DOHH2 (cell line): ENCODE data around the gene CDKN1C.

Source experiments
- H3F3A ChIP-seq: fragments of 200-600 bp; sonication (generic), shearing (Covaris generic); 2 replicates; pipeline ENCODE4 v1.6.0; 2016; ENCODE audit warnings: antibody characterized with exemption, mild to moderate bottlenecking; ENCODE audit not compliant: control insufficient read depth, insufficient read depth
- H3K27ac ChIP-seq: fragments of 200-600 bp; sonication (generic); 2 replicates; pipeline ENCODE4 v1.5.1; 2014; ENCODE audit warnings: low read depth, mild to moderate bottlenecking, low read length, moderate library complexity
- H3K27me3 ChIP-seq: fragments of 200-600 bp; sonication (generic); 2 replicates; pipeline ENCODE4 v1.6.1; 2014; ENCODE audit warnings: mild to moderate bottlenecking, low read length, mixed read lengths; ENCODE audit not compliant: control insufficient read depth
- H3K36me3 ChIP-seq: fragments of 200-600 bp; sonication (generic); 2 replicates; pipeline ENCODE4 v1.6.1; 2014; ENCODE audit warnings: mild to moderate bottlenecking, low read length, moderate library complexity, mixed read lengths; ENCODE audit not compliant: control insufficient read depth
- H3K4me1 ChIP-seq: fragments of 200-600 bp; sonication (generic); 2 replicates; pipeline ENCODE4 v1.6.1; 2014; ENCODE audit warnings: mild to moderate bottlenecking, low read length, mixed read lengths; ENCODE audit not compliant: control insufficient read depth
- H3K4me2 ChIP-seq: fragments of 200-600 bp; sonication (generic); 2 replicates; pipeline ENCODE4 v1.6.0; 2014; ENCODE audit warnings: mild to moderate bottlenecking, low read length, moderate library complexity
- H3K4me3 ChIP-seq: fragments of 200-600 bp; sonication (generic); 2 replicates; pipeline ENCODE4 v1.5.1; 2014; ENCODE audit warnings: mild to moderate bottlenecking, low read length, mixed read lengths
- H3K79me2 ChIP-seq: fragments of 200-600 bp; sonication (generic); 2 replicates; pipeline ENCODE4 v1.6.1; 2014; ENCODE audit warnings: mild to moderate bottlenecking, low read length, mixed read lengths; ENCODE audit not compliant: control insufficient read depth
- H3K9me2 ChIP-seq: fragments of 200-600 bp; sonication (generic); replicated peaks from 2 replicates; pipeline ENCODE4 v1.6.1; 2014; ENCODE audit warnings: mild to moderate bottlenecking, low read length, mixed read lengths; ENCODE audit not compliant: control insufficient read depth
- H3K9me3 ChIP-seq: fragments of 200-600 bp; sonication (generic); 2 replicates; pipeline ENCODE4 v1.6.1; 2014; ENCODE audit warnings: antibody characterized with exemption, low read length, mixed read lengths; ENCODE audit not compliant: control insufficient read depth, insufficient read depth
- H4K20me1 ChIP-seq: fragments of 200-600 bp; sonication (generic); 2 replicates; pipeline ENCODE4 v1.6.0; 2014; ENCODE audit warnings: low read depth, mild to moderate bottlenecking, antibody characterized with exemption, low read length, moderate library complexity; ENCODE audit not compliant: control insufficient read depth, insufficient read depth
- CTCF ChIP-seq: fragments of 200-600 bp; sonication (generic); IDR thresholded peaks from one replicate; pipeline ENCODE4 v1.5.1; 2014; ENCODE audit warnings: antibody characterized with exemption, mild to moderate bottlenecking, low read depth, low read length; ENCODE audit not compliant: poor library complexity, severe bottlenecking
- EZH2phosphoT487 ChIP-seq: fragments of 200-600 bp; sonication (generic); IDR thresholded peaks from 2 replicates; pipeline ENCODE4 v1.6.1; 2017; ENCODE audit warnings: borderline replicate concordance, mild to moderate bottlenecking, antibody characterized with exemption, low read length, moderate library complexity, mixed read lengths

Gene CDKN1C

GRCh38 chr11:2929531-2929949, 44.0 kb upstream of the CDKN1C start:
- Histone ChIP-seq H3K27me3 (peaks cover 25% of the 10 kb centered on the region), H3K79me2 (no peaks in the 10 kb centered on the region), H4K20me1 (no peaks in the 10 kb centered on the region; the same call in 1 of the 2 replicates), H3K9me2 (no peaks in the 10 kb centered on the region), H3K4me3 (no peak overlapping the region), H3F3A (no peaks in the 10 kb centered on the region), H3K27ac (no peak overlapping the region), H3K9me3 (no peaks in the 10 kb centered on the region), H3K4me2 (no peak overlapping the region), H3K4me1 (peaks cover 10% of the 10 kb centered on the region), H3K36me3 (no peaks in the 10 kb centered on the region)
- TF ChIP-seq EZH2phosphoT487 = no peak
- TF ChIP-seq CTCF = no peak

GRCh38 chr11:2928605-2929530, 43.3 kb upstream of the CDKN1C start, which contains the start of gene PHLDA2:
Gene PHLDA2 (minus strand): TSS chr11:2929420. CDS start chr11:2929364, 56 bp downstream.
- Histone ChIP-seq H3K4me2 (peak within 1 kb of the TSS; percentile 53; the same call in 1 of the 2 replicates), H3K4me3 (no peak within 1 kb of the TSS)

GRCh38 chr11:2927851-2928604, 42.5 kb upstream of the CDKN1C start:
- Histone ChIP-seq H3K4me2 (no peak overlapping the region), H3K27me3 (peaks cover 25% of the 10 kb centered on the region), H3K79me2 (no peaks in the 10 kb centered on the region), H3K4me3 (no peak overlapping the region), H3F3A (no peaks in the 10 kb centered on the region), H3K9me2 (no peaks in the 10 kb centered on the region), H3K36me3 (no peaks in the 10 kb centered on the region), H3K9me3 (no peaks in the 10 kb centered on the region), H3K27ac (no peak overlapping the region), H3K4me1 (peaks cover 10% of the 10 kb centered on the region), H4K20me1 (no peaks in the 10 kb centered on the region; the same call in 1 of the 2 replicates)
- TF ChIP-seq CTCF (no peak), EZH2phosphoT487 (no peak)

More at GRCh38 chr11:2928605-2929530, 43.3 kb upstream of the CDKN1C start, which contains the start of gene PHLDA2:
- H3F3A ChIP-seq = no peaks in the 10 kb centered on the region
- H3K27ac ChIP-seq = no peak within 1 kb of the TSS
- no peaks in the 10 kb centered on the region for H3K36me3 ChIP-seq
- no peaks in the 10 kb centered on the region for H3K9me3 ChIP-seq
- no peaks in the 10 kb centered on the region; the same call in 1 of the 2 replicates for H4K20me1 ChIP-seq
- TF ChIP-seq EZH2phosphoT487 (no peak), CTCF (no peak)
- H3K4me1 ChIP-seq = peaks cover 10% of the 10 kb centered on the region
- H3K79me2 ChIP-seq = no peaks in the 10 kb centered on the region
- peaks cover 25% of the 10 kb centered on the region for H3K27me3 ChIP-seq
- no peaks in the 10 kb centered on the region for H3K9me2 ChIP-seq
